H9 (cell line): ENCODE measurements around the gene PCSK9. TPM values are rescaled to one million over a fixed set of nuclear protein-coding genes. Genes with fewer than 3 reads are reported as not detected.

Experiments used
- DNase-seq: peaks from one replicate; pipeline ENCODE4 v3.0.0-alpha.2; 2017
- H2AFZ ChIP-seq: one replicate; pipeline ENCODE4 v1.6.1; 2013; ENCODE audit warnings: mild to moderate bottlenecking, low read length, control low read depth, moderate library complexity
- H2AK5ac ChIP-seq: 2 replicates; pipeline ENCODE4 v1.6.1; 2013; ENCODE audit warnings: low read length, control low read depth, mixed read lengths; ENCODE audit not compliant: insufficient read length
- H2BK120ac ChIP-seq: one replicate; pipeline ENCODE4 v1.6.1; 2013; ENCODE audit warnings: low read depth, mild to moderate bottlenecking, low read length, control low read depth, inconsistent platforms; ENCODE audit not compliant: poor library complexity, severe bottlenecking
- H2BK12ac ChIP-seq: 2 replicates; pipeline ENCODE4 v1.6.1; 2013; ENCODE audit warnings: low read length, control low read depth, mixed read lengths, low read depth; ENCODE audit not compliant: insufficient read length
- H2BK15ac ChIP-seq: 2 replicates; pipeline ENCODE4 v1.6.1; 2013; ENCODE audit warnings: low read depth, low read length, control low read depth
- H2BK20ac ChIP-seq: one replicate; pipeline ENCODE4 v1.6.1; 2013; ENCODE audit warnings: low read depth, mild to moderate bottlenecking, low read length, control low read depth, inconsistent platforms; ENCODE audit not compliant: poor library complexity, severe bottlenecking
- H2BK5ac ChIP-seq: 2 replicates; pipeline ENCODE4 v1.6.1; 2013; ENCODE audit warnings: low read length, control low read depth, mixed read lengths; ENCODE audit not compliant: insufficient read length
- H3K14ac ChIP-seq: 2 replicates; pipeline ENCODE4 v1.6.1; 2013; ENCODE audit warnings: low read length, control low read depth; ENCODE audit not compliant: insufficient read depth
- H3K18ac ChIP-seq: 2 replicates; pipeline ENCODE4 v1.6.1; 2013; ENCODE audit warnings: low read depth, mild to moderate bottlenecking, mixed read lengths, low read length, control low read depth; ENCODE audit not compliant: insufficient read length
- H3K23ac ChIP-seq: 2 replicates; pipeline ENCODE4 v1.6.1; 2013; ENCODE audit warnings: low read length, control low read depth, mixed read lengths, low read depth; ENCODE audit not compliant: insufficient read length
- H3K23me2 ChIP-seq: 2 replicates; pipeline ENCODE4 v1.6.1; 2013; ENCODE audit warnings: low read depth, mild to moderate bottlenecking, mixed read lengths, low read length, control low read depth; ENCODE audit not compliant: insufficient read length, poor library complexity, severe bottlenecking
- H3K27ac ChIP-seq: 2 replicates; pipeline ENCODE4 v1.5.1; 2013; ENCODE audit warnings: low read length, control low read depth, mixed read lengths, low read depth; ENCODE audit not compliant: insufficient read length
- H3K27me3 ChIP-seq: 2 replicates; pipeline ENCODE4 v1.6.1; 2013; ENCODE audit warnings: low read length, control low read depth, inconsistent platforms; ENCODE audit not compliant: insufficient read depth
- H3K4ac ChIP-seq: 2 replicates; pipeline ENCODE4 v1.6.1; 2013; ENCODE audit warnings: low read depth, mild to moderate bottlenecking, control low read depth, inconsistent platforms, low read length, moderate library complexity
- H3K4me1 ChIP-seq: 2 replicates; pipeline ENCODE4 v1.6.1; 2013; ENCODE audit warnings: low read length, control low read depth, inconsistent platforms; ENCODE audit not compliant: insufficient read depth
- H3K4me2 ChIP-seq: 2 replicates; pipeline ENCODE4 v1.6.1; 2013; ENCODE audit warnings: low read length, control low read depth, mixed read lengths; ENCODE audit not compliant: insufficient read length, insufficient read depth
- H3K56ac ChIP-seq: 2 replicates; pipeline ENCODE4 v1.6.1; 2013; ENCODE audit warnings: low read depth, mild to moderate bottlenecking, mixed read lengths, low read length, control low read depth; ENCODE audit not compliant: insufficient read length
- H3K79me1 ChIP-seq: 2 replicates; pipeline ENCODE4 v1.6.1; 2013; ENCODE audit warnings: low read depth, mild to moderate bottlenecking, moderate library complexity, low read length, control low read depth, inconsistent platforms; ENCODE audit not compliant: insufficient read depth, poor library complexity, severe bottlenecking
- H3K79me2 ChIP-seq: 2 replicates; pipeline ENCODE4 v1.6.1; 2013; ENCODE audit warnings: low read length, control low read depth, inconsistent platforms; ENCODE audit not compliant: insufficient read depth
- H3K9ac ChIP-seq: 2 replicates; pipeline ENCODE4 v1.6.1; 2013; ENCODE audit warnings: low read length, control low read depth, mixed read lengths; ENCODE audit not compliant: insufficient read length; ENCODE audit errors: extremely low read depth
- H3K9me3 ChIP-seq: one replicate; pipeline ENCODE4 v1.6.1; 2013; ENCODE audit warnings: low read depth, low read length, inconsistent platforms; ENCODE audit not compliant: control insufficient read depth
- H3T11ph ChIP-seq: one replicate; pipeline ENCODE4 v1.6.1; 2013; ENCODE audit warnings: mild to moderate bottlenecking, low read length, control low read depth, inconsistent platforms
- H4K20me1 ChIP-seq: one replicate; pipeline ENCODE4 v1.6.1; 2013; ENCODE audit not compliant: control insufficient read depth, insufficient read length, insufficient read depth
- H4K5ac ChIP-seq: 2 replicates; pipeline ENCODE4 v1.6.1; 2013; ENCODE audit warnings: low read depth, mild to moderate bottlenecking, mixed read lengths, low read length, control low read depth; ENCODE audit not compliant: insufficient read length
- H4K8ac ChIP-seq: replicated peaks from 2 replicates; pipeline ENCODE4 v1.6.1; 2013; ENCODE audit warnings: low read length, control low read depth, mixed read lengths, low read depth; ENCODE audit not compliant: insufficient read length
- H4K91ac ChIP-seq: 2 replicates; pipeline ENCODE4 v1.6.1; 2013; ENCODE audit warnings: low read depth, mild to moderate bottlenecking, moderate library complexity, mixed read lengths, low read length, control low read depth; ENCODE audit not compliant: insufficient read length
- H3K27ac Mint-ChIP-seq, 3 experiments: 2 replicates in 2 of 3; 3 replicates in 1 of 3; pipeline ENCODE4 v1.8.0; 2020 to 2021; ENCODE audit warnings: mixed read lengths in 3 of 3, mild to moderate bottlenecking in 1 of 3, moderate library complexity in 1 of 3
- H3K27me3 Mint-ChIP-seq: 2 replicates; pipeline ENCODE4 v1.8.0; 2021; ENCODE audit warnings: low read depth, mild to moderate bottlenecking, moderate library complexity, mixed read lengths
- H3K36me3 Mint-ChIP-seq, 3 experiments: 2 replicates in 2 of 3; 3 replicates in 1 of 3; pipeline ENCODE4 v1.8.0; 2020 to 2021; ENCODE audit warnings: low read depth in 3 of 3, mixed read lengths in 3 of 3; ENCODE audit not compliant: insufficient read depth in 1 of 3
- H3K4me1 Mint-ChIP-seq, 2 experiments: 2 replicates each; pipeline ENCODE4 v1.8.0; 2020; ENCODE audit warnings: mixed read lengths in 2 of 2
- H3K4me3 Mint-ChIP-seq, 2 experiments: 2 replicates in 1 of 2; 3 replicates in 1 of 2; pipeline ENCODE4 v1.8.0; 2020 to 2021; ENCODE audit warnings: mild to moderate bottlenecking in 2 of 2, mixed read lengths in 2 of 2, moderate library complexity in 1 of 2
- H3K9me3 Mint-ChIP-seq, 2 experiments: 2 replicates in 1 of 2; 3 replicates in 1 of 2; pipeline ENCODE4 v1.8.0; 2020; ENCODE audit warnings: mild to moderate bottlenecking in 2 of 2, mixed read lengths in 2 of 2, moderate library complexity in 1 of 2
- WGBS: extraction: QIAGEN DNeasy Blood & Tissue Kit; methylation state at CpG from one replicate; pipeline ENCODE4 v1.1.7; 2013; ENCODE audit warnings: missing lambda C conversion rate, low lambda C conversion rate, mixed read lengths; ENCODE audit not compliant: insufficient read length; ENCODE audit errors: extremely low coverage; 5-methylcytosine and 5-hydroxymethylcytosine counted together
- total RNA-seq: library from RNA; stranded (reverse); gene quantifications from 2 replicates; pipeline ENCODE4 v1.2.1, GENCODE V29; 2021
- TF ChIP-seq, protein P1 (sequence below): fragments of 200-600 bp; sonication (generic); conservative IDR thresholded peaks from 3 replicates; pipeline ENCODE4 v1.8.0; 2021; ENCODE audit warnings: antibody characterized with exemption, mild to moderate bottlenecking

The PCSK9 gene
- total RNA-seq, 1 experiment from 2014 or later, result 75.1 TPM

DNA sequence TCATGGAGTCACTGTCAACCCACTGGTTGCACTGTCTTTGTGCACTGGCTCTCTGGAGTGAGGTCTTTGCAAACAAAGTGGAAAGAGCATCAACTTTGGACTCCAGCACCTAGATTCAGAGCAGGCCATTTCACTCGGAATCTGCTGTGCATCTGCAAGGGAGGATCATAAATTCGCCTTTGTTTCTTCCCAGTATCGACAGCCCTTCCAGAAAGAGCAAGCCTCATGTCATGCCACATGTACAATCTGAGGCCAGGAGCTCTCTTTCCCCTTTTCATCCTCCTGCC is 853 bp upstream of the PCSK9 start:
- H3K9me3 ChIP-seq, result no peaks in the 10 kb centered on the region
- no peak overlapping the region for H2BK5ac ChIP-seq
- no peaks in the 10 kb centered on the region for H3K79me1 ChIP-seq
- H3K4me3 Mint-ChIP-seq, result no peak overlapping the region; a peak in 1 of 5 replicates
- H3K4ac ChIP-seq, result no peak overlapping the region
- peaks cover 11% of the 10 kb centered on the region; the same call in 1 of the 2 replicates for H3K27me3 ChIP-seq
- no peak overlapping the region for H3K23ac ChIP-seq
- no peak overlapping the region for H2BK20ac ChIP-seq
- TF ChIP-seq, protein P1, sequence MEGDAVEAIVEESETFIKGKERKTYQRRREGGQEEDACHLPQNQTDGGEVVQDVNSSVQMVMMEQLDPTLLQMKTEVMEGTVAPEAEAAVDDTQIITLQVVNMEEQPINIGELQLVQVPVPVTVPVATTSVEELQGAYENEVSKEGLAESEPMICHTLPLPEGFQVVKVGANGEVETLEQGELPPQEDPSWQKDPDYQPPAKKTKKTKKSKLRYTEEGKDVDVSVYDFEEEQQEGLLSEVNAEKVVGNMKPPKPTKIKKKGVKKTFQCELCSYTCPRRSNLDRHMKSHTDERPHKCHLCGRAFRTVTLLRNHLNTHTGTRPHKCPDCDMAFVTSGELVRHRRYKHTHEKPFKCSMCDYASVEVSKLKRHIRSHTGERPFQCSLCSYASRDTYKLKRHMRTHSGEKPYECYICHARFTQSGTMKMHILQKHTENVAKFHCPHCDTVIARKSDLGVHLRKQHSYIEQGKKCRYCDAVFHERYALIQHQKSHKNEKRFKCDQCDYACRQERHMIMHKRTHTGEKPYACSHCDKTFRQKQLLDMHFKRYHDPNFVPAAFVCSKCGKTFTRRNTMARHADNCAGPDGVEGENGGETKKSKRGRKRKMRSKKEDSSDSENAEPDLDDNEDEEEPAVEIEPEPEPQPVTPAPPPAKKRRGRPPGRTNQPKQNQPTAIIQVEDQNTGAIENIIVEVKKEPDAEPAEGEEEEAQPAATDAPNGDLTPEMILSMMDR, result no peak
- H3K27ac Mint-ChIP-seq, result no peak overlapping the region
- WGBS, result no CpG with 5 or more reads among the region's 3 CpGs
- no peak overlapping the region for H3K27ac ChIP-seq
- no peak overlapping the region for H2AK5ac ChIP-seq
- no peak for DNase-seq
- peaks cover 21% of the 10 kb centered on the region for H3K23me2 ChIP-seq
- H3K4me2 ChIP-seq, result no peak overlapping the region
- no peak overlapping the region for H2BK15ac ChIP-seq
- H3K36me3 Mint-ChIP-seq, result peaks cover 2 to 14% (median 7%) of the 10 kb centered on the region in 3 experiments; a peak in 6 of 7 replicates
- H3K4me1 Mint-ChIP-seq, result peaks cover 41 to 53% of the 10 kb centered on the region in 2 experiments
- peaks cover 9% of the 10 kb centered on the region; the same call in 1 of the 2 replicates for H3K4me1 ChIP-seq
- no peak overlapping the region for H3T11ph ChIP-seq
- H3K14ac ChIP-seq, result no peak overlapping the region
- no peaks in the 10 kb centered on the region; a peak in 2 of 5 replicates for H3K9me3 Mint-ChIP-seq
- H2BK12ac ChIP-seq, result no peak overlapping the region
- H2AFZ ChIP-seq, result no peak overlapping the region
- no peaks in the 10 kb centered on the region for H4K20me1 ChIP-seq
- no peak overlapping the region for H4K91ac ChIP-seq
- no peak overlapping the region for H3K18ac ChIP-seq
- no peak overlapping the region for H4K8ac ChIP-seq
- H4K5ac ChIP-seq, result no peak overlapping the region
- peaks cover 49% of the 10 kb centered on the region for H3K27me3 Mint-ChIP-seq
- peaks cover 16% of the 10 kb centered on the region; the same call in 1 of the 2 replicates for H3K79me2 ChIP-seq
- H2BK120ac ChIP-seq, result no peak overlapping the region
- H3K9ac ChIP-seq, result no peak overlapping the region
- no peak overlapping the region for H3K56ac ChIP-seq
